Mucosa of descending colon (tissue), 3 donors: Measurements from ENCODE around the gene CDC25A. TPM values are rescaled to one million over a fixed set of nuclear protein-coding genes. Genes with fewer than 3 reads are reported as not detected.
"Not testable (repeated sequence)": the region's sequence is repeated elsewhere in the genome, so short reads cannot be mapped to it uniquely, and the experiment has no call there.

Experiments used
- ATAC-seq: fragments of 200-7000 bp; cut with Tn5 transposase; one replicate; pipeline ENCODE4 v1.9.1; 2020; ENCODE audit warnings: mild to moderate bottlenecking, moderate library complexity
- DNase-seq, 3 donors: peaks; one replicate each; pipeline ENCODE4 v3.0.0-alpha.2; 2020
- H3K36me3 ChIP-seq: fragments of 200-600 bp; one replicate; pipeline ENCODE4 v1.8.0; 2021; ENCODE audit warnings: low read depth, mild to moderate bottlenecking
- H3K4me1 ChIP-seq: fragments of 200-600 bp; one replicate; pipeline ENCODE4 v1.8.0; 2021; ENCODE audit warnings: low read depth, mild to moderate bottlenecking
- H3K4me3 ChIP-seq: fragments of 200-600 bp; one replicate; pipeline ENCODE4 v1.8.0; 2021; ENCODE audit warnings: mild to moderate bottlenecking
- H3K9me3 ChIP-seq: fragments of 200-600 bp; one replicate; pipeline ENCODE4 v1.8.0; 2021; ENCODE audit warnings: mild to moderate bottlenecking
- intact Hi-C, 2 donors: fragments of 100-400 bp; cut with DNase I in 1 of 2; cut with micrococcal nuclease in 1 of 2; formaldehyde crosslinking; loops; one replicate each; pipeline versions ENCODE4 v1.11.0 to v1.11.1; 2022; cut with DNase I, micrococcal nuclease
- microRNA-seq: library from miRNA; unstranded; fragments of <30 nt; microRNA quantifications from one replicate; pipeline ENCODE4, GENCODE V29; 2019
- total RNA-seq, 3 donors: library from RNA; stranded (reverse); fragmentation: NEBNext Ultra II Directional in 2 of 3; extraction: Animal tissue kit (Norgen Biotek cat#: 25700) in 2 of 3; gene quantifications; one replicate each; pipeline versions ENCODE4 v1.2.1 to v1.2.4, GENCODE V29; 2021 to 2023
- TF ChIP-seq, protein P1 (sequence below): fragments of 200-600 bp; IDR thresholded peaks from one replicate; pipeline ENCODE4 v1.8.0; 2022; ENCODE audit warnings: antibody characterized with exemption, mild to moderate bottlenecking
- donor health status: DM: no; HTN: no; CAD: no; lungs with moderate emphysema.
- donor health status: DM: no; HTN: no; CAD: no.
- donor health status: DM: no; HTN: yes; CAD: no.

Gene CDC25A
- total RNA-seq, 3 donors from 2014 or later, result 3.4 to 6.9 (median 4.3) TPM

DNA sequence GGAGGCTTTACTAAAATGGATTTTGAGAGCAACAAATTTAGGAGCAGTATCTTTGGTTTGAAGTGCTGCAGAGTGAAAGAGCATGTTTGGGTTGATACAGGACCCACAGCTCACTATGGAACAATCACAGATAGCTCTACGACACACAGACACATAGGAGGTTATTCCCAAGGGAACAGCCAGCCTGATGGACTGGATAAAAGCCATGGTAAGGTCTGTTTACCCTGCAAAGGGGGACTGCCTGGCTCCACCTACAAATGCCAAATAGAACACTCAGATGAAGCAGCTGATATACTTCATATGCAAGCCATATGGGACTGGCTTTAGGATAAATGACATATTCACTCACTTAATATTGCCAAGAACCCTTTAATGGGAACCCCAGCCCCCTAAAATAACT lies 75.4 kb downstream of the CDC25A start:
- DNase-seq (no peak), ATAC-seq (no peak)
- H3K4me3 ChIP-seq, result no peak overlapping the region
- no peaks in the 10 kb centered on the region for H3K36me3 ChIP-seq
- TF ChIP-seq, protein P1, sequence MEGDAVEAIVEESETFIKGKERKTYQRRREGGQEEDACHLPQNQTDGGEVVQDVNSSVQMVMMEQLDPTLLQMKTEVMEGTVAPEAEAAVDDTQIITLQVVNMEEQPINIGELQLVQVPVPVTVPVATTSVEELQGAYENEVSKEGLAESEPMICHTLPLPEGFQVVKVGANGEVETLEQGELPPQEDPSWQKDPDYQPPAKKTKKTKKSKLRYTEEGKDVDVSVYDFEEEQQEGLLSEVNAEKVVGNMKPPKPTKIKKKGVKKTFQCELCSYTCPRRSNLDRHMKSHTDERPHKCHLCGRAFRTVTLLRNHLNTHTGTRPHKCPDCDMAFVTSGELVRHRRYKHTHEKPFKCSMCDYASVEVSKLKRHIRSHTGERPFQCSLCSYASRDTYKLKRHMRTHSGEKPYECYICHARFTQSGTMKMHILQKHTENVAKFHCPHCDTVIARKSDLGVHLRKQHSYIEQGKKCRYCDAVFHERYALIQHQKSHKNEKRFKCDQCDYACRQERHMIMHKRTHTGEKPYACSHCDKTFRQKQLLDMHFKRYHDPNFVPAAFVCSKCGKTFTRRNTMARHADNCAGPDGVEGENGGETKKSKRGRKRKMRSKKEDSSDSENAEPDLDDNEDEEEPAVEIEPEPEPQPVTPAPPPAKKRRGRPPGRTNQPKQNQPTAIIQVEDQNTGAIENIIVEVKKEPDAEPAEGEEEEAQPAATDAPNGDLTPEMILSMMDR, result no peak
- peaks cover 7% of the 10 kb centered on the region for H3K9me3 ChIP-seq
- H3K4me1 ChIP-seq, result no peaks in the 10 kb centered on the region
- intact Hi-C loops, result no loop called here

DNA sequence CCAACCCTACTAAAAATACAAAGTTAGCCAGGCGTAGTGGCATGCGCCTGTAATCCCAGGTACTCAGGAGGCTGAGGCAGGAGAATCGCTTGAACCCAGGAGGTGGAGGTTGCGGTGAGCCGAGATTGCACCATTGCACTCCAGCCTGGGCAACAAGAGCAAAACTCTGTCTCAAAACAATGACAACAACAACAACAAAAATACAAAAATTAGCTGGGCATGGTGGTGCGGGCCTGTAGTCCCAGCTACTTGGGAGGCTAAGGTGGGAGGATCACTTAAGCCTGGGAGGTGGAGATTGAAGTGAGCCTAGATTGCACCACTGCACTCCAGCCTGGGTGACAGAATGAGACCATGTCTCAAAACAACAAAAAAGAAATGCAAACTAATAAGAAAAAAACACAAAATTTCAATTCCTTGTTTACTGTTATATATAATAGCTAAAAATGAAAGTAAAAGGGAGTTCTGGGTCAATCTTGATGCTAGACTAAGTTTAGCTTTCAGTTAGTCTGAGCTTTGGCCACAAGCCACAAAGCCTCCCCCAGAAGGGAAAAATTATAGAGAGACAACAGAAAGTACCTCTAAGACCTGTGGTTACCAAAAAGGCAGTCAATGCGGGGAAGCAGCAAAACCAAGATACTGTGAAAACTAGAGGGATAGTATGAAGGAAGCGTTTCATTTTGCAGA lies 76.0 kb downstream of the CDC25A start:
- H3K4me1 ChIP-seq, H3K4me3 ChIP-seq, H3K9me3 ChIP-seq, H3K36me3 ChIP-seq, intact Hi-C loops: not testable (repeated sequence)
- ATAC-seq, result peak; percentile 74
- DNase-seq, result peak in 1 of 3 donors; percentile 55

- intact Hi-C loops, result no loop called here
- H3K4me1 ChIP-seq, result no peaks in the 10 kb centered on the region
- peaks cover 7% of the 10 kb centered on the region for H3K9me3 ChIP-seq
- DNase-seq, result no peak
- no peaks in the 10 kb centered on the region for H3K36me3 ChIP-seq
- no peak for ATAC-seq
- TF ChIP-seq, protein P1, result no peak
- H3K4me3 ChIP-seq, result no peak overlapping the region
These were observed 77.8 kb downstream of the CDC25A start for GRCh38 chr3:48110463-48110862.

DNA sequence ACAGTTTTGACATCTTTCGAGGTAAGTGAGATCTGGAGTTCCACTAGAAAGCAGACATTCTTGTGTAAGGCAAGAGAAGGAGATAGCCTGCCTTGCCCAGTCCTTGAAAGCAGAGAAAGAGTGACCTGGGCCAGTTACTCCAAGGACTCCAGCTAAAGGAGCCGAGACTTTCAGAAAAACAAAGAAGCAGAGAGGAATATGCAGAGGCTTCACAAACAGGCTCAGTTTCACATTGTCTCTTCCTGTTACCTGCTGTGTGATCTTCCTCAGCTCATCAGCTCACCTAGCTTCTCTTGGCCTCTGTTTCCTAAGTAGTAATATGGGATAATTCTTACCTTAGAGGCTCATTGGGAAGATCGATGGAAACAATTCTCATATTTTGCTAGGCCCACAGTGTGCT lies 81.0 kb downstream of the CDC25A start:
- peaks cover 7% of the 10 kb centered on the region for H3K9me3 ChIP-seq
- no peaks in the 10 kb centered on the region for H3K4me1 ChIP-seq
- intact Hi-C loops, result no loop called here
- H3K36me3 ChIP-seq, result no peaks in the 10 kb centered on the region
- TF ChIP-seq, protein P1, result no peak
- no peak overlapping the region for H3K4me3 ChIP-seq
- DNase-seq, result no peak
- no peak for ATAC-seq

Small RNA genes lying within 50 kb of the gene (microRNA-seq; reads per million reads assigned to microRNA genes)
- 46.1 reads per million, percentile 53 among the genes with 10 or more reads in this experiment for gene MIR4443

Other genes with a start within 250 kb of the CDC25A start
- 100 to 1,000 TPM; 104 to 316 (median 109) TPM for gene MAP4, start 172.0 kb downstream of the CDC25A start, total RNA-seq
- gene CAMP, start 35.1 kb upstream of the CDC25A start, total RNA-seq, result not detected
- 10 to 100 TPM in 2 of 3 donors, 1 to 10 TPM in 1; 5.9 to 18.6 (median 12.5) TPM for gene ZNF589, start 52.7 kb upstream of the CDC25A start, total RNA-seq
- 10 to 100 TPM; 23.5 to 29.9 (median 25.9) TPM for gene NME6, start 113.0 kb upstream of the CDC25A start, total RNA-seq
- gene SPINK8, start 145.2 kb upstream of the CDC25A start, total RNA-seq, result not detected
- not detected for gene FBXW12, start 183.8 kb upstream of the CDC25A start, total RNA-seq
- gene PLXNB1, start 241.7 kb upstream of the CDC25A start, total RNA-seq, result 100 to 1,000 TPM in 2 of 3 donors, 10 to 100 TPM in 1; 98.1 to 136 (median 127) TPM